K562 (cell line): Measurements from ENCODE around the gene POLR3E. TPM values are rescaled to one million over a fixed set of nuclear protein-coding genes. Genes with fewer than 3 reads are reported as not detected.
A peak's percentile ranks its signal among the peaks of the same experiment; 100 is the strongest.

Experiments used
- ATAC-seq: fragments of 200-7000 bp; cut with Tn5 transposase; 3 replicates; pipeline ENCODE4 v1.9.1; 2020; ENCODE audit warnings: moderate library complexity
- BruUV-seq: library from RNA; stranded (reverse); fragments of 400-500 nt; replicated peaks from 2 replicates; lab custom pipeline; 2021; lab: Mats Ljungman, UMichigan
- CTCF ChIA-PET: fragments of 300-600 bp; formaldehyde crosslinking; extraction: SDS; loops from one replicate; lab custom pipeline; 2021; ENCODE audit warnings: low intra/inter-chr PET ratio; lab: Yijun Ruan, JAX
- POLR2A ChIA-PET: fragments of 300-600, 350-650 bp; sonication (Branson Sonifier 250); formaldehyde crosslinking; extraction: SDS; loops from one replicate; lab custom pipeline; 2021; ENCODE audit warnings: antibody characterized with exemption, inconsistent platforms; lab: Yijun Ruan, JAX
- DNase-seq, 4 experiments: peaks; one replicate each; pipeline versions ENCODE4 v3.0.0 to v3.0.0-alpha.2; 2011 to 2018; ENCODE audit warnings: low spot score in 3 of 4, mixed read lengths in 3 of 4; ENCODE audit errors: extremely low read depth in 1 of 4
- FAIRE-seq: peaks from 2 replicates; lab custom pipeline; 2011; peaks lifted over from hg19 to GRCh38; lab: Jason Lieb, UNC
- H2AFZ ChIP-seq: 2 replicates; pipeline ENCODE4 v1.6.0; 2011; ENCODE audit warnings: low read depth, low read length, control low read depth, inconsistent platforms
- H3K27ac ChIP-seq: fragments of 200-600 bp; 3 replicates; pipeline ENCODE4 v1.8.0; 2011; ENCODE audit warnings: low read depth, mild to moderate bottlenecking, control low read depth, inconsistent platforms, low read length, moderate library complexity, mixed read lengths; ENCODE audit errors: extremely low read depth
- H3K27me3 ChIP-seq, 2 experiments: fragments of 300-600 bp in 1 of 2; 2 replicates in 1 of 2; 3 replicates in 1 of 2; pipeline versions ENCODE4 v1.6.0 to v1.8.0; 2011; ENCODE audit warnings: inconsistent platforms in 2 of 2, low read length in 2 of 2, mild to moderate bottlenecking in 1 of 2, mixed read lengths in 1 of 2, moderate library complexity in 1 of 2; ENCODE audit not compliant: control insufficient read depth in 2 of 2, insufficient read depth in 2 of 2
- H3K36me3 ChIP-seq: fragments of 300-600 bp; 3 replicates; pipeline ENCODE4 v1.8.0; 2011; ENCODE audit warnings: mild to moderate bottlenecking, low read length, inconsistent platforms; ENCODE audit not compliant: control insufficient read depth, insufficient read depth
- H3K4me1 ChIP-seq, 2 experiments: fragments of 200-600 bp in 1 of 2; replicated peaks in 1 of 2; 2 replicates in 1 of 2; 3 replicates in 1 of 2; pipeline versions ENCODE4 v1.5.1 to v1.8.0; 2011; ENCODE audit warnings: inconsistent platforms in 2 of 2, low read length in 2 of 2, mild to moderate bottlenecking in 1 of 2, mixed read lengths in 1 of 2, moderate library complexity in 1 of 2; ENCODE audit not compliant: control insufficient read depth in 2 of 2, insufficient read depth in 2 of 2
- H3K4me2 ChIP-seq: 2 replicates; pipeline ENCODE4 v1.6.1; 2011; ENCODE audit warnings: low read length, control low read depth, inconsistent platforms, mixed read lengths; ENCODE audit not compliant: insufficient read depth
- H3K4me3 ChIP-seq: fragments of 200-600 bp; sonication (generic), shearing (Covaris generic); 2 replicates; pipeline ENCODE4 v1.5.1; 2016; ENCODE audit warnings: control low read depth, inconsistent platforms
- H3K79me2 ChIP-seq: fragments of 200-600 bp; 3 replicates; pipeline ENCODE4 v1.8.0; 2011; ENCODE audit warnings: low read length, inconsistent platforms; ENCODE audit not compliant: control insufficient read depth, insufficient read depth
- H3K9ac ChIP-seq, 2 experiments: 2 replicates each; pipeline versions ENCODE4 v1.6.0 to v1.6.1; 2011; ENCODE audit warnings: low read depth in 2 of 2, low read length in 2 of 2, control low read depth in 1 of 2, inconsistent platforms in 1 of 2, mild to moderate bottlenecking in 1 of 2, mixed read lengths in 1 of 2; ENCODE audit not compliant: insufficient read depth in 1 of 2
- H3K9me1 ChIP-seq: one replicate; pipeline ENCODE4 v1.6.0; 2011; ENCODE audit warnings: inconsistent platforms, mild to moderate bottlenecking, low read length, moderate library complexity; ENCODE audit not compliant: control insufficient read depth, insufficient read depth
- H3K9me3 ChIP-seq: replicated peaks from 2 replicates; pipeline ENCODE4 v1.5.1; 2011; ENCODE audit warnings: low read depth, low read length, inconsistent platforms; ENCODE audit not compliant: control insufficient read depth, insufficient read depth
- H4K20me1 ChIP-seq: replicated peaks from 2 replicates; pipeline ENCODE4 v1.6.1; 2011; ENCODE audit warnings: low read length, inconsistent platforms, mixed read lengths; ENCODE audit not compliant: control insufficient read depth, insufficient read depth
- ATF6 ChIP-seq: sonication (generic); formaldehyde crosslinking; IDR thresholded peaks from 2 replicates; pipeline ENCODE4 v1.4.0; 2020; ENCODE audit warnings: mild to moderate bottlenecking, missing genetic modification reagents
- BMI1 ChIP-seq: fragments of 150-350 bp; IDR thresholded peaks from 2 replicates; pipeline ENCODE4 v1.6.1; 2014; ENCODE audit warnings: low read length
- GTF2A2 ChIP-seq: IDR thresholded peaks from 2 replicates; pipeline ENCODE4 v1.6.1; 2016; ENCODE audit warnings: mild to moderate bottlenecking, missing genetic modification characterization, missing compliant biosample characterization
- HNRNPH1 ChIP-seq: fragments of 200-400 bp; formaldehyde crosslinking; optimal IDR thresholded peaks from 2 replicates; pipeline ENCODE3; 2017; ENCODE audit warnings: low read depth, mild to moderate bottlenecking, low read length, moderate library complexity
- HSF4 ChIP-seq: fragments of 250-450 bp; sonication (Bioruptor Pico); IDR thresholded peaks from 2 replicates; pipeline ENCODE4 v2.1.2; 2022; ENCODE audit warnings: mild to moderate bottlenecking, moderate library complexity, borderline replicate concordance
- KLF6 ChIP-seq: fragments of 250-450 bp; sonication (Bioruptor Pico); IDR thresholded peaks from 2 replicates; pipeline ENCODE4 v1.4.0; 2020; ENCODE audit warnings: mild to moderate bottlenecking, moderate library complexity, borderline replicate concordance
- MYNN ChIP-seq, 2 experiments: sonication (generic); formaldehyde crosslinking in 1 of 2; IDR thresholded peaks; 2 replicates each; pipeline versions ENCODE4 v1.5.0 to v1.6.1; 2016 to 2020; ENCODE audit warnings: antibody characterized with exemption in 1 of 2, missing genetic modification reagents in 1 of 2
- POLR2G ChIP-seq: fragments of 200-400 bp; formaldehyde crosslinking; IDR thresholded peaks from 2 replicates; pipeline ENCODE4 v1.6.1; 2017; ENCODE audit warnings: low read depth, mild to moderate bottlenecking, antibody characterized with exemption, low read length, moderate library complexity
- WGBS: fragments of 100-300 bp; shearing (Covaris generic); methylation state at CpG from one replicate; pipeline ENCODE4 v1.1.6; 2016; ENCODE audit warnings: low coverage, mixed read lengths; ENCODE audit not compliant: insufficient coverage; ENCODE audit errors: missing lambda C conversion rate; 5-methylcytosine and 5-hydroxymethylcytosine counted together
- in situ Hi-C: fragments of 300-500 bp; cut with MboI; formaldehyde crosslinking; loops from 4 replicates; pipeline ENCODE4 v1.15.0; 2018; ENCODE audit warnings: inconsistent platforms, mixed read lengths
- intact Hi-C: fragments of 100-400 bp; cut with micrococcal nuclease; formaldehyde crosslinking; loops from 2 replicates; pipeline ENCODE4 v1.14.2; 2022
- polyA plus RNA-seq, 8 experiments: library from polyadenylated mRNA; depleted of rRNA in 4 of 8; stranded (reverse) in 5 of 8; unstranded in 3 of 8; fragments of >200 nt; fragmentation: Nextera tagmentation in 2 of 8; fragmentation: Illumina TruSeq in 1 of 8; extraction: Ambion mirVana in 2 of 8; extraction: Trizol in 1 of 8; gene quantifications; 2 replicates each; pipeline versions ENCODE4 v1.2.1 to v1.2.3, GENCODE V29; 2011 to 2014; ENCODE audit warnings: inconsistent platforms in 1 of 8, missing spikeins in 1 of 8
- total RNA-seq, 7 experiments: library from RNA; depleted of rRNA in 6 of 7; stranded (reverse); fragments of >200 nt in 6 of 7; fragmentation: Illumina TruSeq in 2 of 7; extraction: Trizol in 2 of 7; gene quantifications; 2 replicates each; pipeline versions ENCODE4 v1.2.1 to v1.2.3, GENCODE V29; 2011 to 2021; ENCODE audit warnings: low replicate concordance in 1 of 7

POLR3E gene
- total and polyA plus RNA-seq, 9 of the 15 experiments (the other 6 are each of a cell fraction or from before 2014, with no cell fraction given) = 17.7 to 151 (median 82.6) TPM

GRCh38 chr16:22312897-22313781, 15.9 kb downstream of the POLR3E start (continued):
- peak; percentile 37 for TF ChIP-seq POLR2G

GRCh38 chr16:22313876-22314470, 16.8 kb downstream of the POLR3E start:
- Histone ChIP-seq H3K4me2 (no peak overlapping the region), H3K9ac (no peak overlapping the region), H3K27ac (no peak overlapping the region), H3K4me1 (peaks cover 3 to 14% of the 10 kb centered on the region in 2 experiments; a peak in 3 of 5 replicates), H3K9me1 (no peaks in the 10 kb centered on the region), H3K79me2 (no peaks in the 10 kb centered on the region), H2AFZ (no peak overlapping the region), H4K20me1 (peaks cover 8% of the 10 kb centered on the region; the same call in 1 of the 2 replicates), H3K27me3 (no peaks in the 10 kb centered on the region), H3K9me3 (no peaks in the 10 kb centered on the region), H3K4me3 (no peak overlapping the region), H3K36me3 (peaks cover 94% of the 10 kb centered on the region)
- FAIRE-seq (no peak), DNase-seq (no peak), ATAC-seq (no peak)
- intact Hi-C loops = no loop called here
- CTCF ChIA-PET = no interaction called here
- 91% methylated on average over 9 of the region's 10 CpGs for WGBS
- BruUV-seq = no TSS peak
- POLR2A ChIA-PET = interaction anchor here (2.8 kb wide), 1 partner anchor 15 kb away, joined by 10 read pairs; no protein-coding TSS in a partner anchor
- in situ Hi-C loops = loop anchor here (10.0 kb wide), 1 partner anchor 1159 kb away; the partner anchor contains the start of genes DNAH3 and LDAF1
- TF ChIP-seq HSF4 (CRISPR knock-in tag) (no peak), HNRNPH1 (no peak), GTF2A2 (tag) (no peak), BMI1 (no peak), KLF6 (CRISPR knock-in tag) (no peak), ATF6 (CRISPR knock-in tag) (no peak), MYNN (IDR thresholded peaks at IDR 0.05) (no peak), MYNN (CRISPR knock-in tag; IDR thresholded peaks at IDR 0.05) (no peak)
